GM19452 (cell line): ENCODE data around the gene ATP5ME.
"Not testable (repeated sequence)": the region's sequence is repeated elsewhere in the genome, so short reads cannot be mapped to it uniquely, and the experiment has no call there.

ENCODE experiments used
- ATAC-seq: cut with Tn5 transposase; IDR thresholded peaks from one replicate; pipeline ENCODE4 v1.9.1; 2021; ENCODE audit not compliant: unreplicated experiment

ATP5ME gene

GRCh38 chr4:705278-706082, 31.4 kb upstream of the ATP5ME start, which contains the start of gene PCGF3:
Gene PCGF3, plus strand, starts transcription at chr4:705832. Its CDS starts 27,849 bp downstream, at chr4:733681.
- peak; percentile 90 for ATAC-seq

GRCh38 chr4:704971-705277, 30.8 kb upstream of the ATP5ME start:
- ATAC-seq: no peak

- no peak for ATAC-seq
Measured at GRCh38 chr4:704198-704891, 30.3 kb upstream of the ATP5ME start.

- ATAC-seq: no peak
Measured at GRCh38 chr4:703336-704197, 29.5 kb upstream of the ATP5ME start.

- no peak for ATAC-seq
Measured at GRCh38 chr4:702618-703048, 28.6 kb upstream of the ATP5ME start.

GRCh38 chr4:700587-701264, 26.6 kb upstream of the ATP5ME start:
- ATAC-seq: no peak

GRCh38 chr4:699816-700580, 25.9 kb upstream of the ATP5ME start:
- ATAC-seq: no peak

- ATAC-seq: not testable (repeated sequence)
Measured at GRCh38 chr4:694341-694940, 20.4 kb upstream of the ATP5ME start.

GRCh38 chr4:692771-693554, 18.9 kb upstream of the ATP5ME start:
- no peak for ATAC-seq

GRCh38 chr4:689723-690122, 15.6 kb upstream of the ATP5ME start:
- ATAC-seq: no peak

- no peak for ATAC-seq
Measured at GRCh38 chr4:688854-689681, 15.0 kb upstream of the ATP5ME start, which contains the start of gene SLC49A3. Gene SLC49A3, minus strand, starts transcription at chr4:689151. Its CDS starts 24 bp downstream, at chr4:689127.

- ATAC-seq: no peak
Measured at GRCh38 chr4:687971-688853, 14.1 kb upstream of the ATP5ME start.

GRCh38 chr4:687048-687970, 13.2 kb upstream of the ATP5ME start:
- no peak for ATAC-seq

GRCh38 chr4:686413-687040, 12.5 kb upstream of the ATP5ME start:
- ATAC-seq: no peak

- ATAC-seq: no peak
Measured at GRCh38 chr4:685679-686412, 11.8 kb upstream of the ATP5ME start.
